Liver (tissue), 9 donors: ENCODE measurements around the gene AHRR. TPM values are rescaled to one million over a fixed set of nuclear protein-coding genes. Genes with fewer than 3 reads are reported as not detected.

ENCODE experiments used
- DNase-seq: peaks from one replicate; pipeline ENCODE4 v3.0.0-alpha.2; 2017; ENCODE audit warnings: low spot score
- H3K27ac ChIP-seq, 2 donors: one replicate each; pipeline ENCODE4 v1.7.0; 2013; ENCODE audit warnings: inconsistent platforms in 2 of 2, low read length in 2 of 2, control low read depth in 1 of 2, low read depth in 1 of 2, mild to moderate bottlenecking in 1 of 2
- H3K27me3 ChIP-seq, 4 donors: one replicate each; pipeline versions ENCODE4 v1.6.1 to v1.7.0; 2013; ENCODE audit warnings: low read length in 3 of 4, inconsistent platforms in 1 of 4, mild to moderate bottlenecking in 1 of 4, moderate library complexity in 1 of 4; ENCODE audit not compliant: control insufficient read depth in 4 of 4, insufficient read depth in 4 of 4
- H3K36me3 ChIP-seq, 4 donors: one replicate each; pipeline versions ENCODE4 v1.6.1 to v1.7.0; 2013; ENCODE audit warnings: low read length in 3 of 4, mild to moderate bottlenecking in 3 of 4, low read depth in 1 of 4, moderate library complexity in 1 of 4; ENCODE audit not compliant: control insufficient read depth in 4 of 4, insufficient read depth in 3 of 4
- H3K4me1 ChIP-seq, 4 donors: one replicate each; pipeline versions ENCODE4 v1.6.1 to v1.7.0; 2013; ENCODE audit warnings: low read length in 3 of 4, mild to moderate bottlenecking in 3 of 4, moderate library complexity in 1 of 4; ENCODE audit not compliant: control insufficient read depth in 4 of 4, insufficient read depth in 4 of 4
- H3K4me3 ChIP-seq, 3 donors: one replicate each; pipeline versions ENCODE4 v1.6.1 to v1.7.0; 2013; ENCODE audit warnings: low read length in 3 of 3, control low read depth in 1 of 3, low read depth in 1 of 3, mild to moderate bottlenecking in 1 of 3
- H3K9ac ChIP-seq, 2 donors: one replicate each; pipeline ENCODE4 v1.7.0; 2013; ENCODE audit warnings: low read length in 2 of 2, mild to moderate bottlenecking in 2 of 2, moderate library complexity in 2 of 2, control low read depth in 1 of 2, low read depth in 1 of 2
- H3K9me3 ChIP-seq, 4 donors: one replicate each; pipeline versions ENCODE4 v1.6.1 to v1.7.0; 2013; ENCODE audit warnings: low read length in 3 of 4; ENCODE audit not compliant: control insufficient read depth in 4 of 4
- FOXA1 ChIP-seq: IDR thresholded peaks from 2 replicates; pipeline ENCODE4 v1.6.1; 2016; ENCODE audit warnings: antibody characterized with exemption
- JUND ChIP-seq, 2 donors: IDR thresholded peaks; 2 replicates each; pipeline ENCODE4 v1.6.1; 2016; ENCODE audit warnings: antibody characterized with exemption in 2 of 2
- MAX ChIP-seq: IDR thresholded peaks from 2 replicates; pipeline ENCODE4 v1.6.1; 2016; ENCODE audit warnings: antibody characterized with exemption
- RAD21 ChIP-seq, 2 donors: IDR thresholded peaks; 2 replicates each; pipeline ENCODE4 v1.6.1; 2016; ENCODE audit warnings: antibody characterized with exemption in 2 of 2, mild to moderate bottlenecking in 2 of 2
- SP1 ChIP-seq: IDR thresholded peaks from 2 replicates; pipeline ENCODE4 v1.6.1; 2018; ENCODE audit warnings: antibody characterized with exemption, mild to moderate bottlenecking
- TAF1 ChIP-seq: conservative IDR thresholded peaks from 2 replicates; pipeline ENCODE4 v1.6.1; 2016; ENCODE audit warnings: antibody characterized with exemption, mild to moderate bottlenecking
- YY1 ChIP-seq: IDR thresholded peaks from 2 replicates; pipeline ENCODE4 v1.6.1; 2016; ENCODE audit warnings: antibody characterized with exemption, mild to moderate bottlenecking
- WGBS: extraction: QIAGEN DNeasy Blood & Tissue Kit; methylation state at CpG from one replicate; pipeline ENCODE4 v1.1.7; 2013; 5-methylcytosine and 5-hydroxymethylcytosine counted together
- polyA plus RNA-seq, 2 donors: library from polyadenylated mRNA; stranded (reverse) in 1 of 2; unstranded in 1 of 2; fragments of 200-250 nt in 1 of 2; fragments of >200 nt in 1 of 2; fragmentation: Nextera tagmentation in 1 of 2; extraction: Ambion mirVana in 1 of 2; gene quantifications; one replicate each; pipeline versions ENCODE4 v1.2.1 to v1.2.3, GENCODE V29; 2013 to 2015
- total RNA-seq, 2 donors: library from RNA; depleted of rRNA; stranded (reverse); fragments of >200 nt; gene quantifications; one replicate each; pipeline ENCODE4 v1.2.3, GENCODE V29; 2014
- TF ChIP-seq, protein P1 (sequence below): IDR thresholded peaks from 2 replicates; pipeline ENCODE4 v1.6.1; 2016; ENCODE audit warnings: antibody characterized with exemption
- TF ChIP-seq, protein P2 (sequence below): IDR thresholded peaks from 2 replicates; pipeline ENCODE4 v1.6.1; 2016; ENCODE audit warnings: antibody characterized with exemption
- donor health status: healthy.
- donor health status: healthy.
- donor health status: healthy.
- donor health status: healthy.
- donor health status: healthy.

AHRR gene
- total and polyA plus RNA-seq, 4 donors = 0.15 to 0.47 (median 0.24) TPM

- TF ChIP-seq YY1 (no peak), SP1 (no peak)
- TF ChIP-seq, protein P1, sequence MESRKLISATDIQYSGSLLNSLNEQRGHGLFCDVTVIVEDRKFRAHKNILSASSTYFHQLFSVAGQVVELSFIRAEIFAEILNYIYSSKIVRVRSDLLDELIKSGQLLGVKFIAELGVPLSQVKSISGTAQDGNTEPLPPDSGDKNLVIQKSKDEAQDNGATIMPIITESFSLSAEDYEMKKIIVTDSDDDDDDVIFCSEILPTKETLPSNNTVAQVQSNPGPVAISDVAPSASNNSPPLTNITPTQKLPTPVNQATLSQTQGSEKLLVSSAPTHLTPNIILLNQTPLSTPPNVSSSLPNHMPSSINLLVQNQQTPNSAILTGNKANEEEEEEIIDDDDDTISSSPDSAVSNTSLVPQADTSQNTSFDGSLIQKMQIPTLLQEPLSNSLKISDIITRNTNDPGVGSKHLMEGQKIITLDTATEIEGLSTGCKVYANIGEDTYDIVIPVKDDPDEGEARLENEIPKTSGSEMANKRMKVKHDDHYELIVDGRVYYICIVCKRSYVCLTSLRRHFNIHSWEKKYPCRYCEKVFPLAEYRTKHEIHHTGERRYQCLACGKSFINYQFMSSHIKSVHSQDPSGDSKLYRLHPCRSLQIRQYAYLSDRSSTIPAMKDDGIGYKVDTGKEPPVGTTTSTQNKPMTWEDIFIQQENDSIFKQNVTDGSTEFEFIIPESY = no peak
- TF ChIP-seq, protein P2, sequence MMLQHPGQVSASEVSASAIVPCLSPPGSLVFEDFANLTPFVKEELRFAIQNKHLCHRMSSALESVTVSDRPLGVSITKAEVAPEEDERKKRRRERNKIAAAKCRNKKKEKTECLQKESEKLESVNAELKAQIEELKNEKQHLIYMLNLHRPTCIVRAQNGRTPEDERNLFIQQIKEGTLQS = no peak
Observed at GRCh38 chr5:389197-389821, 67.8 kb downstream of the AHRR start (continued).

GRCh38 chr5:389891-390622 is 68.5 kb downstream of the AHRR start:
- Histone ChIP-seq H3K27me3 (peaks cover 0 to 4% (median 0%) of the 10 kb centered on the region in 4 donors), H3K9me3 (peaks cover 0 to 6% (median 2%) of the 10 kb centered on the region in 4 donors), H3K36me3 (no peaks in the 10 kb centered on the region), H3K9ac (no peak overlapping the region), H3K4me3 (no peak overlapping the region), H3K27ac (no peak overlapping the region), H3K4me1 (no peaks in the 10 kb centered on the region)
- TF ChIP-seq YY1 = no peak
- TF ChIP-seq, protein P1 = no peak
- 84% methylated on average over 26 of the region's 26 CpGs for WGBS
- DNase-seq = peak; percentile 21

- H3K27me3 ChIP-seq = peaks cover 0 to 4% (median 0%) of the 10 kb centered on the region in 4 donors
- WGBS = 73% methylated on average over 35 of the region's 35 CpGs
- no peak overlapping the region for H3K4me3 ChIP-seq
- no peaks in the 10 kb centered on the region for H3K36me3 ChIP-seq
- no peak overlapping the region for H3K27ac ChIP-seq
- H3K9me3 ChIP-seq = peaks cover 0 to 4% (median 0%) of the 10 kb centered on the region in 4 donors
- peak; percentile 28 for DNase-seq
- no peak overlapping the region for H3K9ac ChIP-seq
- TF ChIP-seq RAD21 (IDR thresholded peaks at IDR 0.05) (no peak), TAF1 (no peak), FOXA1 (no peak), MAX (no peak), SP1 (no peak), JUND (IDR thresholded peaks at IDR 0.05) (no peak)
- no peaks in the 10 kb centered on the region for H3K4me1 ChIP-seq
Observed at GRCh38 chr5:390623-391491, 69.3 kb downstream of the AHRR start.
